Left cardiac atrium (tissue), 4 donors: Measurements from ENCODE around the gene ACSL4. TPM values are rescaled to one million over a fixed set of nuclear protein-coding genes. Genes with fewer than 3 reads are reported as not detected.
A peak's percentile ranks its signal among the peaks of the same experiment; 100 is the strongest.
"Not testable (repeated sequence)": the region's sequence is repeated elsewhere in the genome, so short reads cannot be mapped to it uniquely, and the experiment has no call there.

Experiments
- ATAC-seq, 2 donors: fragments of 200-7000 bp; cut with Tn5 transposase; one replicate each; pipeline ENCODE4 v1.9.1; 2020; ENCODE audit warnings: mild to moderate bottlenecking in 2 of 2, moderate library complexity in 2 of 2
- DNase-seq: peaks from one replicate; pipeline ENCODE4 v3.0.0-alpha.2; 2020
- intact Hi-C, 2 donors: fragments of 100-400 bp; cut with DNase I; formaldehyde crosslinking; loops; one replicate each; pipeline versions ENCODE4 v1.14.1 to v1.15.1; 2022 to 2023
- long read RNA-seq: library from polyadenylated mRNA; unstranded; transcript quantifications from one replicate; pipeline ENCODE4 v2.0.0, GENCODE V29; 2021
- total RNA-seq, 2 donors: library from RNA; stranded (reverse); fragmentation: NEBNext Ultra II Directional; extraction: Animal tissue kit (Norgen Biotek cat#: 25700); gene quantifications; one replicate each; pipeline ENCODE4 v1.2.1, GENCODE V29; 2021
- donor health status: DM: no; HTN: yes; CAD: no.
- donor health status: DM: no; HTN: yes; CAD: no; lungs with severe emphysema.
- donor health status: DM: yes; HTN: yes; CAD: no.
- donor health status: Dilated cardiomyopathy.

ACSL4 gene
- total RNA-seq, result 10 to 100 TPM; 34.8 to 69.2 TPM
- long read RNA-seq, full-length matches to known transcripts, result 5 of 61 reads
- long read RNA-seq, partial matches to known transcripts, result 36 of 61 reads
- long read RNA-seq, other reads (novel, unspliced or antisense), result 20 of 61 reads

- peak; percentile 99 for ATAC-seq
- peak; percentile 91 for DNase-seq
- intact Hi-C loops, result no loop called here
These were observed at the start of gene ACSL4 for GRCh38 chrX:109732807-109733612. TSS of gene ACSL4 (minus strand) at chrX:109733257. CDS start at chrX:109683363, 49,894 bp downstream.

- ATAC-seq (no peak), DNase-seq (no peak)
- intact Hi-C loops, result no loop called here
These were observed 44.7 kb upstream of the ACSL4 start for GRCh38 chrX:109777749-109778148.

GRCh38 chrX:109776986-109777385 is 43.9 kb upstream of the ACSL4 start:
- intact Hi-C loops, result no loop called here
- ATAC-seq (no peak), DNase-seq (no peak)

GRCh38 chrX:109776432-109776831 is 43.4 kb upstream of the ACSL4 start:
- intact Hi-C loops, result no loop called here
- DNase-seq (no peak), ATAC-seq (no peak)

- ATAC-seq (no peak), DNase-seq (no peak)
- intact Hi-C loops, result no loop called here
These were observed 42.3 kb upstream of the ACSL4 start for GRCh38 chrX:109775386-109775785.

- intact Hi-C loops, result no loop called here
- DNase-seq, result no peak
- peak; percentile 38 to 87 for ATAC-seq
These were observed 41.6 kb upstream of the ACSL4 start for GRCh38 chrX:109774706-109775105.

- DNase-seq, result no peak
- intact Hi-C loops, result no loop called here
- no peak for ATAC-seq
These were observed 41.1 kb upstream of the ACSL4 start for GRCh38 chrX:109774136-109774535.

- intact Hi-C loops, result no loop called here
- ATAC-seq, result no peak
- DNase-seq, result no peak
These were observed 40.3 kb upstream of the ACSL4 start for GRCh38 chrX:109773374-109773773.

- no peak for ATAC-seq
These were observed 37.7 kb upstream of the ACSL4 start for GRCh38 chrX:109770780-109771179.

GRCh38 chrX:109760922-109761250 is 27.8 kb upstream of the ACSL4 start:
- ATAC-seq (no peak), DNase-seq (no peak)
- intact Hi-C loops, result no loop called here

More at GRCh38 chrX:109770780-109771179, 37.7 kb upstream of the ACSL4 start:
- intact Hi-C loops, result no loop called here
- no peak for DNase-seq

- intact Hi-C loops, result no loop called here
- no peak for ATAC-seq
- DNase-seq, result no peak
These were observed 27.3 kb upstream of the ACSL4 start for GRCh38 chrX:109760209-109760921.

GRCh38 chrX:109753256-109753655 is 20.2 kb upstream of the ACSL4 start:
- ATAC-seq, result no peak
- no peak for DNase-seq
- intact Hi-C loops, result no loop called here

- DNase-seq, result no peak
- ATAC-seq, result no peak
- intact Hi-C loops, result no loop called here
These were observed 18.6 kb upstream of the ACSL4 start for GRCh38 chrX:109751698-109752097.

- intact Hi-C loops, result no loop called here
- DNase-seq (no peak), ATAC-seq (no peak)
These were observed 16.1 kb upstream of the ACSL4 start for GRCh38 chrX:109749207-109749606.

GRCh38 chrX:109747681-109748080 is 14.6 kb upstream of the ACSL4 start:
- DNase-seq, result no peak
- intact Hi-C loops, result no loop called here
- no peak for ATAC-seq

- intact Hi-C loops, result no loop called here
- DNase-seq, result no peak
- ATAC-seq, result no peak
These were observed 9.7 kb upstream of the ACSL4 start for GRCh38 chrX:109742722-109743121.

GRCh38 chrX:109740896-109741295 is 7.8 kb upstream of the ACSL4 start:
- intact Hi-C loops, DNase-seq, ATAC-seq: not testable (repeated sequence)

- DNase-seq, result no peak
- no peak for ATAC-seq
- intact Hi-C loops, result no loop called here
These were observed 7.4 kb upstream of the ACSL4 start for GRCh38 chrX:109740433-109740809.

GRCh38 chrX:109739625-109740432 is 6.8 kb upstream of the ACSL4 start:
- intact Hi-C loops, result no loop called here
- ATAC-seq (peak in 1 of 2 donors; percentile 40), DNase-seq (no peak)
